Measurements from ENCODE around the gene NEGR1. TPM values are rescaled to one million over a fixed set of nuclear protein-coding genes. Genes with fewer than 3 reads are reported as not detected.

Gene NEGR1
- total RNA-seq, 6 donors from 2014 or later = 3.1 to 14.7 (median 8.9) TPM

- DNase-seq = no peak
- ATAC-seq (ENCODE audit: low FRiP score in 2 of 2) = no peak
- Histone ChIP-seq H3K27ac (no peak overlapping the region), H3K27me3 (no peaks in the 10 kb centered on the region), H3K4me1 (peaks cover 0 to 5% (median 0%) of the 10 kb centered on the region in 4 donors), H3K4me3 (no peak overlapping the region), H3K9me3 (no peaks in the 10 kb centered on the region), H3K36me3 (no peaks in the 10 kb centered on the region)
- 46 to 56% methylated on average over 3 of the region's 3 CpGs for WGBS, 2 donors
- TF ChIP-seq CTCF (IDR thresholded peaks at IDR 0.05) (no peak), POLR2A (IDR thresholded peaks at IDR 0.05) (no peak), POLR2AphosphoS5 (IDR thresholded peaks at IDR 0.05) (no peak), EP300 (IDR thresholded peaks at IDR 0.05) (no peak)
These were observed 793.6 kb downstream of the NEGR1 start for GRCh38 chr1:71488555-71489252.

GRCh38 chr1:71473331-71473730, 809.0 kb downstream of the NEGR1 start:
- ATAC-seq (ENCODE audit: low FRiP score in 2 of 2) (no peak), DNase-seq (no peak)
- H3K4me1 ChIP-seq = no peaks in the 10 kb centered on the region
- no peaks in the 10 kb centered on the region for H3K27me3 ChIP-seq
- no peak overlapping the region for H3K27ac ChIP-seq
- no peaks in the 10 kb centered on the region for H3K9me3 ChIP-seq
- TF ChIP-seq EP300 (IDR thresholded peaks at IDR 0.05) = no peak
- no peak for TF ChIP-seq POLR2AphosphoS5 (IDR thresholded peaks at IDR 0.05)
- no peak for TF ChIP-seq CTCF (IDR thresholded peaks at IDR 0.05)
- TF ChIP-seq POLR2A (IDR thresholded peaks at IDR 0.05) = no peak
- H3K36me3 ChIP-seq = no peaks in the 10 kb centered on the region
- 62 to 63% methylated on average over 2 of the region's 2 CpGs for WGBS, 2 donors
- H3K4me3 ChIP-seq = no peak overlapping the region

- Histone ChIP-seq H3K36me3 (no peaks in the 10 kb centered on the region), H3K4me1 (no peaks in the 10 kb centered on the region), H3K4me3 (no peak overlapping the region), H3K27ac (no peak overlapping the region), H3K9me3 (no peaks in the 10 kb centered on the region), H3K27me3 (no peaks in the 10 kb centered on the region)
- ATAC-seq (ENCODE audit: low FRiP score in 2 of 2) = no peak
- TF ChIP-seq EP300 (IDR thresholded peaks at IDR 0.05) (no peak), POLR2A (IDR thresholded peaks at IDR 0.05) (no peak), POLR2AphosphoS5 (IDR thresholded peaks at IDR 0.05) (no peak), CTCF (IDR thresholded peaks at IDR 0.05) (no peak)
- DNase-seq = no peak
- 88% methylated on average over 2 of the region's 2 CpGs for WGBS, 2 donors
These were observed 817.2 kb downstream of the NEGR1 start for GRCh38 chr1:71465093-71465492.

- no peak for ATAC-seq (ENCODE audit: low FRiP score in 2 of 2)
- TF ChIP-seq EP300 (IDR thresholded peaks at IDR 0.05) (no peak), POLR2A (IDR thresholded peaks at IDR 0.05) (no peak), POLR2AphosphoS5 (IDR thresholded peaks at IDR 0.05) (no peak), CTCF (IDR thresholded peaks at IDR 0.05) (no peak)
- no peak overlapping the region for H3K27ac ChIP-seq
- no peaks in the 10 kb centered on the region for H3K9me3 ChIP-seq
- no peak overlapping the region for H3K4me3 ChIP-seq
- WGBS, 2 donors = 86 to 97% methylated on average over 1 of the region's 1 CpG
- H3K4me1 ChIP-seq = no peaks in the 10 kb centered on the region
- H3K36me3 ChIP-seq = no peaks in the 10 kb centered on the region
- DNase-seq = no peak
- H3K27me3 ChIP-seq = no peaks in the 10 kb centered on the region
These were observed 818.3 kb downstream of the NEGR1 start for GRCh38 chr1:71464016-71464415.

- DNase-seq (no peak), ATAC-seq (ENCODE audit: low FRiP score in 2 of 2) (peak in 1 of 2 donors; percentile 26)
- no peaks in the 10 kb centered on the region for H3K4me1 ChIP-seq
- H3K4me3 ChIP-seq = no peak overlapping the region
- H3K27ac ChIP-seq = no peak overlapping the region
- no peak for TF ChIP-seq POLR2A (IDR thresholded peaks at IDR 0.05)
- no peak for TF ChIP-seq CTCF (IDR thresholded peaks at IDR 0.05)
- TF ChIP-seq EP300 (IDR thresholded peaks at IDR 0.05) = no peak
- TF ChIP-seq POLR2AphosphoS5 (IDR thresholded peaks at IDR 0.05) = no peak
- 62 to 71% methylated on average over 5 of the region's 5 CpGs for WGBS, 2 donors
- no peaks in the 10 kb centered on the region for H3K9me3 ChIP-seq
- H3K36me3 ChIP-seq = no peaks in the 10 kb centered on the region
- no peaks in the 10 kb centered on the region for H3K27me3 ChIP-seq
These were observed 819.2 kb downstream of the NEGR1 start for GRCh38 chr1:71463144-71463543.

Measured in upper lobe of left lung (tissue), 6 donors.